ENCODE data around the gene APOL2.
"Not testable (repeated sequence)": the region's sequence is repeated elsewhere in the genome, so short reads cannot be mapped to it uniquely, and the experiment has no call there.

Gene APOL2

GRCh38 chr22:36262307-36262706 lies 23.0 kb upstream of the APOL2 start:
- DNase-seq: not testable (repeated sequence)

- not testable (repeated sequence) for DNase-seq
Measured at GRCh38 chr22:36261675-36262074, 22.3 kb upstream of the APOL2 start.

- DNase-seq: no peak
Measured at GRCh38 chr22:36259615-36260300, 20.4 kb upstream of the APOL2 start.

- no peak for DNase-seq
Measured at GRCh38 chr22:36258701-36259614, 19.6 kb upstream of the APOL2 start.

GRCh38 chr22:36257948-36258670 lies 18.8 kb upstream of the APOL2 start:
- no peak for DNase-seq

- DNase-seq: no peak
Measured at GRCh38 chr22:36257308-36257707, 18.0 kb upstream of the APOL2 start.

- no peak for DNase-seq
Measured at GRCh38 chr22:36256478-36256877, 17.2 kb upstream of the APOL2 start.

- DNase-seq: not testable (repeated sequence)
Measured at GRCh38 chr22:36255572-36255971, 16.2 kb upstream of the APOL2 start.

GRCh38 chr22:36253523-36254490 lies 14.5 kb upstream of the APOL2 start:
- DNase-seq: no peak

GRCh38 chr22:36252754-36253522 lies 13.6 kb upstream of the APOL2 start, which contains the start of gene APOL1:
Gene APOL1, plus strand, starts transcription at chr22:36253133. Its CDS starts 1,823 bp downstream, at chr22:36254956.
- DNase-seq: no peak

- not testable (repeated sequence) for DNase-seq
Measured at GRCh38 chr22:36251979-36252608, 12.8 kb upstream of the APOL2 start.

- not testable (repeated sequence) for DNase-seq
Measured at GRCh38 chr22:36250292-36250960, 11.1 kb upstream of the APOL2 start.

GRCh38 chr22:36249160-36249559 lies 9.8 kb upstream of the APOL2 start:
- no peak for DNase-seq

GRCh38 chr22:36247955-36248354 lies 8.6 kb upstream of the APOL2 start:
- DNase-seq: no peak

GRCh38 chr22:36246718-36247117 lies 7.4 kb upstream of the APOL2 start:
- no peak for DNase-seq

GRCh38 chr22:36245805-36246356 lies 6.6 kb upstream of the APOL2 start:
- DNase-seq: no peak

- no peak for DNase-seq
Measured at GRCh38 chr22:36244522-36245391, 5.4 kb upstream of the APOL2 start.

- no peak for DNase-seq
Measured at GRCh38 chr22:36243986-36244385, 4.7 kb upstream of the APOL2 start.

GRCh38 chr22:36239150-36239400 lies 252 bp downstream of the APOL2 start:
- DNase-seq: no peak

Measured in activated CD4-positive, CD25-positive, alpha-beta regulatory T cell (primary cell).